H9 (cell line): Measurements from ENCODE around the gene TBC1D8. TPM values are rescaled to one million over a fixed set of nuclear protein-coding genes. Genes with fewer than 3 reads are reported as not detected.

Experiments used
- DNase-seq: peaks from one replicate; pipeline ENCODE4 v3.0.0-alpha.2; 2017
- H2AFZ ChIP-seq: one replicate; pipeline ENCODE4 v1.6.1; 2013; ENCODE audit warnings: mild to moderate bottlenecking, low read length, control low read depth, moderate library complexity
- H2AK5ac ChIP-seq: 2 replicates; pipeline ENCODE4 v1.6.1; 2013; ENCODE audit warnings: low read length, control low read depth, mixed read lengths; ENCODE audit not compliant: insufficient read length
- H2BK120ac ChIP-seq: one replicate; pipeline ENCODE4 v1.6.1; 2013; ENCODE audit warnings: low read depth, mild to moderate bottlenecking, low read length, control low read depth, inconsistent platforms; ENCODE audit not compliant: poor library complexity, severe bottlenecking
- H2BK12ac ChIP-seq: 2 replicates; pipeline ENCODE4 v1.6.1; 2013; ENCODE audit warnings: low read length, control low read depth, mixed read lengths, low read depth; ENCODE audit not compliant: insufficient read length
- H2BK15ac ChIP-seq: 2 replicates; pipeline ENCODE4 v1.6.1; 2013; ENCODE audit warnings: low read depth, low read length, control low read depth
- H2BK20ac ChIP-seq: one replicate; pipeline ENCODE4 v1.6.1; 2013; ENCODE audit warnings: low read depth, mild to moderate bottlenecking, low read length, control low read depth, inconsistent platforms; ENCODE audit not compliant: poor library complexity, severe bottlenecking
- H2BK5ac ChIP-seq: 2 replicates; pipeline ENCODE4 v1.6.1; 2013; ENCODE audit warnings: low read length, control low read depth, mixed read lengths; ENCODE audit not compliant: insufficient read length
- H3K14ac ChIP-seq: 2 replicates; pipeline ENCODE4 v1.6.1; 2013; ENCODE audit warnings: low read length, control low read depth; ENCODE audit not compliant: insufficient read depth
- H3K18ac ChIP-seq: 2 replicates; pipeline ENCODE4 v1.6.1; 2013; ENCODE audit warnings: low read depth, mild to moderate bottlenecking, mixed read lengths, low read length, control low read depth; ENCODE audit not compliant: insufficient read length
- H3K23ac ChIP-seq: 2 replicates; pipeline ENCODE4 v1.6.1; 2013; ENCODE audit warnings: low read length, control low read depth, mixed read lengths, low read depth; ENCODE audit not compliant: insufficient read length
- H3K23me2 ChIP-seq: 2 replicates; pipeline ENCODE4 v1.6.1; 2013; ENCODE audit warnings: low read depth, mild to moderate bottlenecking, mixed read lengths, low read length, control low read depth; ENCODE audit not compliant: insufficient read length, poor library complexity, severe bottlenecking
- H3K27ac ChIP-seq: 2 replicates; pipeline ENCODE4 v1.5.1; 2013; ENCODE audit warnings: low read length, control low read depth, mixed read lengths, low read depth; ENCODE audit not compliant: insufficient read length
- H3K27me3 ChIP-seq: 2 replicates; pipeline ENCODE4 v1.6.1; 2013; ENCODE audit warnings: low read length, control low read depth, inconsistent platforms; ENCODE audit not compliant: insufficient read depth
- H3K4ac ChIP-seq: 2 replicates; pipeline ENCODE4 v1.6.1; 2013; ENCODE audit warnings: low read depth, mild to moderate bottlenecking, control low read depth, inconsistent platforms, low read length, moderate library complexity
- H3K4me1 ChIP-seq: 2 replicates; pipeline ENCODE4 v1.6.1; 2013; ENCODE audit warnings: low read length, control low read depth, inconsistent platforms; ENCODE audit not compliant: insufficient read depth
- H3K4me2 ChIP-seq: 2 replicates; pipeline ENCODE4 v1.6.1; 2013; ENCODE audit warnings: low read length, control low read depth, mixed read lengths; ENCODE audit not compliant: insufficient read length, insufficient read depth
- H3K56ac ChIP-seq: 2 replicates; pipeline ENCODE4 v1.6.1; 2013; ENCODE audit warnings: low read depth, mild to moderate bottlenecking, mixed read lengths, low read length, control low read depth; ENCODE audit not compliant: insufficient read length
- H3K79me1 ChIP-seq: 2 replicates; pipeline ENCODE4 v1.6.1; 2013; ENCODE audit warnings: low read depth, mild to moderate bottlenecking, moderate library complexity, low read length, control low read depth, inconsistent platforms; ENCODE audit not compliant: insufficient read depth, poor library complexity, severe bottlenecking
- H3K79me2 ChIP-seq: 2 replicates; pipeline ENCODE4 v1.6.1; 2013; ENCODE audit warnings: low read length, control low read depth, inconsistent platforms; ENCODE audit not compliant: insufficient read depth
- H3K9ac ChIP-seq: 2 replicates; pipeline ENCODE4 v1.6.1; 2013; ENCODE audit warnings: low read length, control low read depth, mixed read lengths; ENCODE audit not compliant: insufficient read length; ENCODE audit errors: extremely low read depth
- H3K9me3 ChIP-seq: one replicate; pipeline ENCODE4 v1.6.1; 2013; ENCODE audit warnings: low read depth, low read length, inconsistent platforms; ENCODE audit not compliant: control insufficient read depth
- H3T11ph ChIP-seq: one replicate; pipeline ENCODE4 v1.6.1; 2013; ENCODE audit warnings: mild to moderate bottlenecking, low read length, control low read depth, inconsistent platforms
- H4K20me1 ChIP-seq: one replicate; pipeline ENCODE4 v1.6.1; 2013; ENCODE audit not compliant: control insufficient read depth, insufficient read length, insufficient read depth
- H4K5ac ChIP-seq: 2 replicates; pipeline ENCODE4 v1.6.1; 2013; ENCODE audit warnings: low read depth, mild to moderate bottlenecking, mixed read lengths, low read length, control low read depth; ENCODE audit not compliant: insufficient read length
- H4K8ac ChIP-seq: replicated peaks from 2 replicates; pipeline ENCODE4 v1.6.1; 2013; ENCODE audit warnings: low read length, control low read depth, mixed read lengths, low read depth; ENCODE audit not compliant: insufficient read length
- H4K91ac ChIP-seq: 2 replicates; pipeline ENCODE4 v1.6.1; 2013; ENCODE audit warnings: low read depth, mild to moderate bottlenecking, moderate library complexity, mixed read lengths, low read length, control low read depth; ENCODE audit not compliant: insufficient read length
- H3K27ac Mint-ChIP-seq, 3 experiments: 2 replicates in 2 of 3; 3 replicates in 1 of 3; pipeline ENCODE4 v1.8.0; 2020 to 2021; ENCODE audit warnings: mixed read lengths in 3 of 3, mild to moderate bottlenecking in 1 of 3, moderate library complexity in 1 of 3
- H3K27me3 Mint-ChIP-seq: 2 replicates; pipeline ENCODE4 v1.8.0; 2021; ENCODE audit warnings: low read depth, mild to moderate bottlenecking, moderate library complexity, mixed read lengths
- H3K36me3 Mint-ChIP-seq, 3 experiments: 2 replicates in 2 of 3; 3 replicates in 1 of 3; pipeline ENCODE4 v1.8.0; 2020 to 2021; ENCODE audit warnings: low read depth in 3 of 3, mixed read lengths in 3 of 3; ENCODE audit not compliant: insufficient read depth in 1 of 3
- H3K4me1 Mint-ChIP-seq, 2 experiments: 2 replicates each; pipeline ENCODE4 v1.8.0; 2020; ENCODE audit warnings: mixed read lengths in 2 of 2
- H3K4me3 Mint-ChIP-seq, 2 experiments: 2 replicates in 1 of 2; 3 replicates in 1 of 2; pipeline ENCODE4 v1.8.0; 2020 to 2021; ENCODE audit warnings: mild to moderate bottlenecking in 2 of 2, mixed read lengths in 2 of 2, moderate library complexity in 1 of 2
- H3K9me3 Mint-ChIP-seq, 2 experiments: 2 replicates in 1 of 2; 3 replicates in 1 of 2; pipeline ENCODE4 v1.8.0; 2020; ENCODE audit warnings: mild to moderate bottlenecking in 2 of 2, mixed read lengths in 2 of 2, moderate library complexity in 1 of 2
- WGBS: extraction: QIAGEN DNeasy Blood & Tissue Kit; methylation state at CpG from one replicate; pipeline ENCODE4 v1.1.7; 2013; ENCODE audit warnings: missing lambda C conversion rate, low lambda C conversion rate, mixed read lengths; ENCODE audit not compliant: insufficient read length; ENCODE audit errors: extremely low coverage; 5-methylcytosine and 5-hydroxymethylcytosine counted together
- total RNA-seq: library from RNA; stranded (reverse); gene quantifications from 2 replicates; pipeline ENCODE4 v1.2.1, GENCODE V29; 2021
- TF ChIP-seq, protein P1 (sequence below): fragments of 200-600 bp; sonication (generic); conservative IDR thresholded peaks from 3 replicates; pipeline ENCODE4 v1.8.0; 2021; ENCODE audit warnings: antibody characterized with exemption, mild to moderate bottlenecking

The TBC1D8 gene
- total RNA-seq, 1 experiment from 2014 or later = 16.6 TPM

DNA sequence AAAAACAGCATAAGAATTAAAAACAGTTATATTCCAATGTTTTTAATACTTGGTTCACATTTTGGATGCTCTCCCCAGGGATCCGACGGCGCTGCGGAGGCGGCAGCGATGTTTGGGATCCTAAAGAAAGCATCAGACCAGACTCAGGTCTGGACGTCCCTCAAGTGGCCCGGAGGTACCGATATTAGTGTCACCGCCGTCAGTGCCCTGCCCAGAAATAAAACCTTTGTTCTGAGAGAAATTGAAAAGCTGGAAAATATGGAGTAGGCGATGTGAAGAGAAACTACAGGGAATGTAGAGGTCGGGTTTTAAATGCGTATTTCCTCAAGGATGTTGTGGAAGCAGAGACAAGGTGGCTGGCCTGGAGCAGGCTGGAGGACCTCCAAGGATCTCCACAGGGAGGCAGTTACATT, 683 bp upstream of the TBC1D8 start:
- Mint-ChIP-seq H3K36me3 (no peaks in the 10 kb centered on the region; a peak in 1 of 7 replicates), H3K4me3 (peak overlapping the region; percentile 63 to 83), H3K27me3 (peaks cover 18% of the 10 kb centered on the region), H3K4me1 (peaks cover 45 to 49% of the 10 kb centered on the region in 2 experiments), H3K9me3 (no peaks in the 10 kb centered on the region), H3K27ac (peak overlapping the region in 1 of 3 experiments; percentile 24; a peak in 2 of 7 replicates)
- no peak overlapping the region for H2BK5ac ChIP-seq
- H3K27me3 ChIP-seq = no peaks in the 10 kb centered on the region; the same call in 1 of the 2 replicates
- H3K18ac ChIP-seq = no peak overlapping the region
- no peak overlapping the region for H3K56ac ChIP-seq
- TF ChIP-seq, protein P1, sequence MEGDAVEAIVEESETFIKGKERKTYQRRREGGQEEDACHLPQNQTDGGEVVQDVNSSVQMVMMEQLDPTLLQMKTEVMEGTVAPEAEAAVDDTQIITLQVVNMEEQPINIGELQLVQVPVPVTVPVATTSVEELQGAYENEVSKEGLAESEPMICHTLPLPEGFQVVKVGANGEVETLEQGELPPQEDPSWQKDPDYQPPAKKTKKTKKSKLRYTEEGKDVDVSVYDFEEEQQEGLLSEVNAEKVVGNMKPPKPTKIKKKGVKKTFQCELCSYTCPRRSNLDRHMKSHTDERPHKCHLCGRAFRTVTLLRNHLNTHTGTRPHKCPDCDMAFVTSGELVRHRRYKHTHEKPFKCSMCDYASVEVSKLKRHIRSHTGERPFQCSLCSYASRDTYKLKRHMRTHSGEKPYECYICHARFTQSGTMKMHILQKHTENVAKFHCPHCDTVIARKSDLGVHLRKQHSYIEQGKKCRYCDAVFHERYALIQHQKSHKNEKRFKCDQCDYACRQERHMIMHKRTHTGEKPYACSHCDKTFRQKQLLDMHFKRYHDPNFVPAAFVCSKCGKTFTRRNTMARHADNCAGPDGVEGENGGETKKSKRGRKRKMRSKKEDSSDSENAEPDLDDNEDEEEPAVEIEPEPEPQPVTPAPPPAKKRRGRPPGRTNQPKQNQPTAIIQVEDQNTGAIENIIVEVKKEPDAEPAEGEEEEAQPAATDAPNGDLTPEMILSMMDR = no peak
- no peak overlapping the region for H3K4ac ChIP-seq
- H2BK20ac ChIP-seq = no peak overlapping the region
- H3K23ac ChIP-seq = no peak overlapping the region
- H4K91ac ChIP-seq = no peak overlapping the region
- DNase-seq = no peak
- H3K79me1 ChIP-seq = no peaks in the 10 kb centered on the region
- H3K4me1 ChIP-seq = peaks cover 3% of the 10 kb centered on the region; the same call in 1 of the 2 replicates
- H3K14ac ChIP-seq = no peak overlapping the region
- H4K20me1 ChIP-seq = no peaks in the 10 kb centered on the region
- H2AK5ac ChIP-seq = no peak overlapping the region
- H3K9ac ChIP-seq = no peak overlapping the region
- H2BK120ac ChIP-seq = no peak overlapping the region
- no peak overlapping the region for H4K5ac ChIP-seq
- peak overlapping the region; percentile 82 for H3K4me2 ChIP-seq
- no peak overlapping the region for H2BK12ac ChIP-seq
- peaks cover 19% of the 10 kb centered on the region for H3K23me2 ChIP-seq
- no peak overlapping the region for H2AFZ ChIP-seq
- H3T11ph ChIP-seq = no peak overlapping the region
- H4K8ac ChIP-seq = no peak overlapping the region
- H3K79me2 ChIP-seq = peaks cover 8% of the 10 kb centered on the region; the same call in 1 of the 2 replicates
- WGBS = no CpG with 5 or more reads among the region's 14 CpGs
- no peak overlapping the region for H2BK15ac ChIP-seq
- no peak overlapping the region for H3K27ac ChIP-seq
- no peaks in the 10 kb centered on the region for H3K9me3 ChIP-seq
